SH-SY5Y (cell line): ENCODE measurements around the gene MEI4.

Experiments used
- GATA2 ChIP-seq: IDR thresholded peaks from 2 replicates; pipeline ENCODE4 v1.6.1; 2011; ENCODE audit warnings: mild to moderate bottlenecking, low read depth, low read length
- GATA3 ChIP-seq: IDR thresholded peaks from 2 replicates; pipeline ENCODE4 v1.6.1; 2011; ENCODE audit warnings: low read depth, mild to moderate bottlenecking, low read length, moderate library complexity

DNA sequence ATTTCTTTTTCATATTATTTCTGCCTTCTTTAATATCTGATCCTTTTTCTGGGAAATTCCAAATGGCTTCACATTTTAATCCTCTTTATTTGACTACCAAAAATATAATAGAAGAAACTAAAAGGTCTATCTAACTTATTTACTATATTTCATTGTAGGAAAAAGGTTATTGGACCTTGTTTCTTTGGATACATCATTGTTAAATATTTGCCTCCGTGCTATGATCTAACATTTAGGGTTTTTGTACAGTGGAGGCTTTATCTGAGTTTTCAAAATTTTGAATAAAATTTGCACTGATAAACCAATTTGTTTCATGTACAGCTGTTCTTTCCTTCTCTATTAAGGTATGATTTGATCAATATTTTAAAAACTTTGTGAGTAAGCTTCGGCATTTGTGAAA lies 109.5 kb downstream of the MEI4 start:
- no peak for TF ChIP-seq GATA2
- no peak for TF ChIP-seq GATA3
